GM19351 (cell line): ENCODE data around the gene ARPC1A.
A peak's percentile ranks its signal among the peaks of the same experiment; 100 is the strongest.
"Not testable (repeated sequence)": the region's sequence is repeated elsewhere in the genome, so short reads cannot be mapped to it uniquely, and the experiment has no call there.

ENCODE experiments used
- ATAC-seq: cut with Tn5 transposase; IDR thresholded peaks from one replicate; pipeline ENCODE4 v1.9.1; 2021; ENCODE audit warnings: mild to moderate bottlenecking, moderate library complexity; ENCODE audit not compliant: unreplicated experiment

The ARPC1A gene

DNA sequence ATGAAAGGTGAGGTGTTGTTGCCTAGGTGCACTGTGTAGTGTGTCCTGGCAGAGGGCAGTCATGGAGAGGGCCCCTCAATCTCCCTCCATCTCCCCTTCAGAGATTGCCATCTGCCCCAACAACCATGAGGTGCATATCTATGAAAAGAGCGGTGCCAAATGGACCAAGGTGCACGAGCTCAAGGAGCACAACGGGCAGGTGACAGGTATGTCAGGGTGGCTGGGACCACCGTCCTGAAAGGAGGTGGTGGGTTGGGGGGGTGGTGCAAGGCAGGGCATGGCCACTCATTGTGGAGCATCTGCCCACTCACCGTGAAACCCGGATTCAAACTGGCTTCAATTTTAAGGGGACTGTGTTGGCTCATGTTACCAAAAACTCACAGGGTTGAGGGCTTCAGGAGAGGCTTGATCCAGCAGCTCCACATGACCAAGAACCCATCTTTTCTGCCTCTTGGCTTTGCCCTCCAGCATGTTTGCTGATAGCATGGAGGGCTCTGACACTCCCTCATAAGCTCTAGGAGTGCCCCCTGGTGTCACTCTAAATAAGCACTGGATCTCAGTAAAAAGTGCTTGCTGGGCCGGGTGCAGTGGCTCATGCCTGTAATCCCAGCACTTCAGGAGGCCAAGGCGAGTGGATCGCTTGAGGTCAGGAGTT, 61.0 kb downstream of the ARPC1A start:
- ATAC-seq: no peak

DNA sequence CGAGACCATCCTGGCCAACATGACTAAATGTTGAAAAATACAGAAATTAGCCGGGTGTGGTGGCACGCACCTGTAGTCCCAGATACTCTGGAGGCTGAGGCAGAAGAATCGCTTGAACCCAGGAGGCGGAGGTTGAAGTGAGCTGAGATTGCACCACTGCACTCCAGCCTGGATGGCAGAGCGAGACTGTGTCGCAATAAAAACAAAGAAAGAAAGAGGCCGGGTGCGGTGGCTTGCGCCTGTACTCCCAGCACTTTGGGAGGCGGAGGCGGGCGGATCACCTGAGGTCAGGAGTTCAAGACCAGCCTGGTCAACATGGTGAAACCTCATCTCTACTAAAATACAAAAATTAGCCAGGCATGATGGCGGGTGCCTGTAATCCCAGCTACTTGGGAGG, 61.5 kb downstream of the ARPC1A start:
- ATAC-seq: not testable (repeated sequence)

DNA sequence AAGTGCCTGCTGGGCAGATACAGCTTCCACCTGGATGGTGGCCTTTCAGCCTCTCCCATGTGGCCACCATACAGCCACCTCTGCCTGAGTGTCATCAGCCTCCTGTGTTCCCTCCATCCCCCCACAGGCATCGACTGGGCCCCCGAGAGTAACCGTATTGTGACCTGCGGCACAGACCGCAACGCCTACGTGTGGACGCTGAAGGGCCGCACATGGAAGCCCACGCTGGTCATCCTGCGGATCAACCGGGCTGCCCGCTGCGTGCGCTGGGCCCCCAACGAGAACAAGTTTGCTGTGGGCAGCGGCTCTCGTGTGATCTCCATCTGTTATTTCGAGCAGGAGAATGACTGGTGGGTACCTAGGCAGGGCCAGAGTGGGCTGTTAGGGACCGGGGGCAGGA, 62.2 kb downstream of the ARPC1A start:
- no peak for ATAC-seq

DNA sequence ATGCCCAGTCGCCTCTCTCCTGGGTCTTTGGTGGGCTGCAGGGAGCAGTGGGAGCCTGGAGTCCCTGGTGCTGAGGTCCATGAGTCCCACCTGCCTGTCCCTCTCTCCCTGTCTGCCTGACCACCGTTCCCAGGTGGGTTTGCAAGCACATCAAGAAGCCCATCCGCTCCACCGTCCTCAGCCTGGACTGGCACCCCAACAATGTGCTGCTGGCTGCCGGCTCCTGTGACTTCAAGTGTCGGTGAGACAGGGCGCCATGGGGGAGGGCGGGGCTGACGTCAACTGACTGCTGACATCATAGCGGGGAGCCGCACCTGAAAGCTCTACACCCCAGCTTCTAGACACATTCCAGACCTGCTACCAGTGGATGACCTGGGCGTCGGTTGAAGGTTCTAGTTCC, 64.1 kb downstream of the ARPC1A start:
- ATAC-seq: no peak

DNA sequence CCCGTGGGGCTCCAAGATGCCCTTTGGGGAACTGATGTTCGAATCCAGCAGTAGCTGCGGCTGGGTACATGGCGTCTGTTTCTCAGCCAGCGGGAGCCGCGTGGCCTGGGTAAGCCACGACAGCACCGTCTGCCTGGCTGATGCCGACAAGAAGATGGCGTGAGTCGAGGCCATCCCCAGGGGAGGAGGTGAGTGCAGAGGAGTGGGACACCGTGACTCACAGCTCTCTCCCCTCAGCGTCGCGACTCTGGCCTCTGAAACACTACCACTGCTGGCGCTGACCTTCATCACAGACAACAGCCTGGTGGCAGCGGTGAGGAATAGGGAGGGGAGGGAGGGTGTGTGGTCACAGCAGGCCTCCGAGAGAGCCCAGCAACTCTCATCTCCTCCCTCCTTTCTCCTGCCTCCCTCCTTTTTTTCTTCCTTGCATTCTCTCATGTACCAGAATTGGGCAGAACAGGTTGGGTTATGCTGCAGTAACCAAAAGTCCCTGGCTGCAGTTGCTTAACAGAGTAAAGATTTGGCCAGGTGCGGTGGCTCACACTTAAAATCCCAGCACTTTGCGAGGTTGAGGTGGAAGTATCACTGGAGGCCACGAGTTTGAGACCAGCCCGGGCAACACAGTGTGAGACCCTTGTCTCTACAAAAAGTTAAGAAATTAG, 65.4 kb downstream of the ARPC1A start:
- no peak for ATAC-seq

DNA sequence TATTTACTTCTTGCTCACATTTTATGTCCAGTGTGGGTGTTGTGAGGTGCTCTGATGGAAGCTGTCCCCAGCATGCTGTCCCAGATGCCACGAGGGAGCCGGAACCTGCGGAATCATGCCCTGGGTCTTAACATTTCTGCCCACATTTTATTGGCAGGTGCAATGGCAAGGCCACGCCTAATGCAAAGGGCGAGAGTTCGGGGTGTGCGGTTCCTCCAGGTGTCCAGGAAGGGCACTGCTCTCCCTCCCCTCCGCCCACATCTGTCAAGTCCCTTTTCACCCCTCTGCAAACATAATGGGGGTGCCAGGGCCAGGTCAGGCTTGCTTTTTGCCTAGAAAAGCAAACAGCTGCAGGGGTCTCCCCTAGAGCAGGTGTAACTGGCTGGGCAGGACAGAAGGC, 66.3 kb downstream of the ARPC1A start:
- ATAC-seq: no peak

DNA sequence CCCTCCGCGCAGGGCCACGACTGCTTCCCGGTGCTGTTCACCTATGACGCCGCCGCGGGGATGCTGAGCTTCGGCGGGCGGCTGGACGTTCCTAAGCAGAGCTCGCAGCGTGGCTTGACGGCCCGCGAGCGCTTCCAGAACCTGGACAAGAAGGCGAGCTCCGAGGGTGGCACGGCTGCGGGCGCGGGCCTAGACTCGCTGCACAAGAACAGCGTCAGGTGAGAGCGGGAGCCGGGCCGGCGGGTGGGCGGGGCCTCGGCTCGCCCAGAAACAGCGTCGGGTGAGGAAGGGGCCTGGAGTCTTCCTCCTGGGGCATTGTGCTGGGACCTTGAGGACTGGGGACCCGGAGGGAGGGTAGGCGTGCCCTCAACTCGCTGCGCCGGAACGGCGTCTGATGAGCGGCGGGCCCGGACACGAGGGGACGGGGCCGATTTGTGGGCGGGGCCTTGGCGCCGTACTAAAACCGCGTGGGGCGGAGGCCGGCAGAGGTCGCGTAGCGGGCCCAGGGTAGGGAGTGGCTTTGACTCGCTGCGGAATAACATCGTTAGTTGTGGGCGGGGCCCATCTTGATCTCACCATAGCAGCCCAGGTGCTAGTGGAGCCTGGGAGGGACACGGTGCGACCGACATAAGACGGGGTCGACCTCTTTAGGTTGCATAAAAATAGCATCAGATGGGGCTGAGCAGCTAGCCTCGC, 67.1 kb downstream of the ARPC1A start:
- peak; percentile 82 for ATAC-seq

DNA sequence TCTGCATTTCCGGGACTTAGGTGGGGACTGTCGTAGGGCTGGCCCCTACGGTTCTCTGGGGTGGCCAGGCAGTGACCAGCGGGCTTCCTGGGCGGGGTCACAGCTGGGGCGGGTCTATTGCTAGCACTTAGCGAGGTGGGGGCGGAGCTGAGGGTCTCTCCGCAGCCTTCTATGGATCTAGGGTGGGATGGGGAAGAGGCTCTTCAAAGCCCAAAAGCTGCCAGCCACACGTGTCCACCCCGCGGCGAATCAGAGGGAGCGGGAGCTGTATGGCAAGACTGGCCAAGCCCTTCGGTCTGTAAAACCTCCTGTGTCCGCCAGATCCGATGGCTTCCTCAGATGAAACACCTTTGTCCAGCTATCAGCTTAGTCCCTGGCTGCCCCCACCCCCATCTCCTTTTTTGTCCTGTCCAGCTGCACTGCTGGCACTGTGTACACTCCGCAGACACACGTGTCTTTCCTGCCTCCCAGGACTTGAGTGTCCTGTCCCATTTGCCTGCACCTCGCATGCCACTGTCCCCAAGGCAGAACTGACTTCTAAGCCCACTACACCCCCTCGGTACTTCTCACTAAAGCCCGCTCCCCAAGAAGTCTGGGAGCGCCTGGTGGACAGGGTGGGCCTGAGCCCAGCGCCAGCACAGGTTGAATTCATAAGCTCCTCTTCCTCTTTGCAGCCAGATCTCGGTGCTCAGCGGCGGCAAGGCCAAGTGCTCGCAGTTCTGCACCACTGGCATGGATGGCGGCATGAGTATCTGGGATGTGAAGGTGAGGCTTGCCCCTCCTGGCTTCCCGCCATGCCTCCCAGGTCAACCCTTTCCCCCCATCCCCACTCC, 67.9 kb downstream of the ARPC1A start:
- no peak for ATAC-seq

DNA sequence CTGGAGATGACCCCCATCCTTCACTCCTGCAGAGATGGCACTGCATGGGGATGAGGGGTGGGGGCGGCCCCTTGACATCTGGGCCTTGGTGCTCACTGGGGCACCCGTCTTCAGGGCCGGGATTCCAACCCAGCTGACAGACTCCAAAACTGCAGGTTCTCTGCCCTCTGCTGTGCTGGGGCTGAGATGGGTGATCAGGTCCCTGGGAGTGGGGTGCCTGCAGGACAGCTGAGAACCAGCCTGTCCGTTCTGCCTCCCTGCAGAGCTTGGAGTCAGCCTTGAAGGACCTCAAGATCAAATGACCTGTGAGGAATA, 68.4 kb downstream of the ARPC1A start:
- no peak for ATAC-seq

DNA sequence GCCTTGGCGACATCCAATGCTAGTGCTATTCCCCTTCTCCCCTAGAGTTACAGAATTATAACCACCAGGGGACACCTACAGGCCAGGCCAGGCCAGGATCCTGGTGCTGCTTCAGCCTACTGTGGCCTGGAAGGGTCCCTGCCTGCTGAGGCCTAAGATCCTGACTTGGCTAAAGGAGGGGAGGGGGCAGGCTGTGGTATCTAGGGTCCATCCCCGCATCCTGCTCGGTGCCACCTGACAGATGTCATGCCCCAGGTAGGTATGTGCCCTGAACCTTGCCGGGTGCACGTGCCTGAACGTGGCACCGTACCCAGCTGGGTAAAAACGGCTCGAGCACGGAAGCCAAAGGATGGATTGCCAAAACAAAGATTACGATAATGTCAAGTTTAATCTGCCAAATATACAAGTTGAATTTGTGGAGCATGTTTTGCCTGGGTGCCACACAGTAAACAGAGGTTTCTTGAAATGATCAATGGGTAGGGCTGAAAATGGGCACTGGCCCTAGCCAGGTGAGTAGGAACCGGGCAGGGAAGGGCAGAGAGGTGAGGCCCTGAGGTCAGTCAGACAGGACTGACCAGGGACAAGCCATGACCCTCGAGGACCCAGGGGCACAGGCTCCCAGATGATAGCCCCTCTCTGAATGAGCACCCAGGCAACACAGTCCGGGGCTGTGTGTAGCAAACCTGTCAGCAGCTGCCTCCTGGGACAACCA, 70.1 kb downstream of the ARPC1A start:
- ATAC-seq: no peak

DNA sequence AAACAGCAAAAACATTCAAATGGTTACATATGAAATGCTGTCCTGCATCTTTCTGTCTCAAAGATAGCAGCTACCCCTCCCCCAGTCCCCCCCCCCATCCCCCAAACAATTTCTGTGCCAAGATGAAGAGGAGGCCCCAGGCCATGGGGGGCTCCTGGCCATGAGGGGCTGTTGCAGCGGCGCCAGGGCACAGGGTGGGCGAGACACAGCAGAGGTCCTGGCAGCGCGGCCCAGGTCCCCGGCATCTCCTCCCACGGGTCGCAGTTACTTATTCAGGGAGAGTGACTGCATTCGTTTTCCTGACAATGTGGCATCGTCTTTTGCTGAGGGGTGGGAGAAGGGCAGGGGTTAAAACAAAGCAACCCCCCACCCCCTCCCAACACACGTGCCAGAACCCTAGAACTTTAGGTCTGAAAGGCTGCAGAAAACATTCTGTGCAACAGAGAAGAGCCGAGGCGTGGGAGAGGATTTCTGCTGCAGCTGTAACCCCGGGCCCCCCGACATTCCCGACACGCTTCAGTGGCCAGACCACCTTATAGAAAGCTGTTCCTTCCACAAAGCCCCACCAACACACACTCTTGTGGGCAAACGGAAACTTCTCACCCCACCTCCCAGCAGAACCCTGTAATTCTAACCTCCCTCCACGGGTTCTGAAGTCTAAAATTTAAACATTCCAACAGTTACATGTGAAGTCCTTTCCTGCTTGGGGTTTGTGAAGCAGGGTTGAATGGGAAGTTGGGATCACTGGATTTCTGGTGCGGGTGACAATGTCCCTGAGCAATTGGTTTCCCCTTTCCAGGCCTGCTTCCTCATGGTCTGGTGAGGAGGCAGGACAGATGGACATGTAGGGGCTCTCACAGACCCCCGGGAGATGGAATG, 71.0 kb downstream of the ARPC1A start:
- no peak for ATAC-seq

DNA sequence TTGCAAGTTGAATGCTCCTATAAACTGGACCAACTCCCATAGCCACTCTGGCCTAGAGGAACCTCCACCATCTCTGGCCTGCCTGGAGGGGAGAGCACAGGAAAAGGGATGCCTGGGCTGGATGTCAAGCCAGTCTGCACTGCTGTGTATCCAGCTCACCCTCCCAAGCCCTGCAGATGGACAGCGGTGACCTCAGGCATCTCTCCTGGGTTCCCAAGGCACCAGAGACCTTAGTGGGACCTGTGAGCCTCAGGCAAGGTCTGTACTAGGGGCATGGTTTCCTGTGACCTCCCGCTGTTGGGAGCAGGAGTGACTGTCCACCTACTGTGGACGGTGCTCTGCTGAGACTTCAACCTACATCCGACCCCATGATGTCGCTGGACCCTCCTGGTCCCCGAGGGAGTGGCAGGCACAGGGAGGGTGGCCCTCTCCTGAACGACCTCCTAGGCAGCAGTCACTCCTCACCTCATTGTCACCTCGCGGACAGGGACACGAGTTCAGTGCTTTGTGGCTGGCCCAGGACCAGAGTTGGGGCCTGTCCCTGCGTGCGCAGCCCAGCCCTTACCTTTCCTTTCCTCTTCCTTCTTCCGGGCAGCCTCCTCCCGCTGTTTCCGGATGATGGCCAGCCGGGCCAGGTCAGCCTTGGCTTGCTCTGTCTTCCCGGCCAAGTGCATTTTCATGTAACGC, 71.7 kb downstream of the ARPC1A start:
- ATAC-seq: no peak

DNA sequence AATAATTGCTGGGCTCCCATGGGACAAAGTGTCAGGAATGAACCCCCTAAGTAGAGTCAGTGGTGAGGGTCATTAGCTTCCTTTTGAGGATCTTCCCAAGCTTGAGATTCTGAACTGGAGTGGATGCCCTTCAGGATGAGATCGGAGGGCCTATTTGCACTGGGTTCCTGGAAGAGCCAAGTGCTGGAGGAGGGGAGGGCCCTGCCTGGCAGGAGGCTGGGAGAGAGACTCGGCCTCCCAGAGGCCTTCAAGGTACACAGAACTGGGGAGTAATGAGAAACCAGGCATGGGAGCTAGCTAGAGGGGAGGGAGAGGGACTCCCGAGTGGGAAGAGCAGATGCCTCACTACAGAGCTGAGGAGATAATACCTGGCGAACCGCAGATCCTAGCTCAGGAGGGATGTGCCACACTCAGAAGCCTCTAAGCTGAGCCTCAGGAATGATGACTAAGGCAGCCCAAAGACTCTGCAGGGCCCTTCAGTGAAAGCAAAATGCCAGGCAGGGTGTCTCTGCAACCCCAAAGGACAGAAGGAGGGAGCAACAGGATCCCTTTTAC, 73.3 kb downstream of the ARPC1A start:
- no peak for ATAC-seq

DNA sequence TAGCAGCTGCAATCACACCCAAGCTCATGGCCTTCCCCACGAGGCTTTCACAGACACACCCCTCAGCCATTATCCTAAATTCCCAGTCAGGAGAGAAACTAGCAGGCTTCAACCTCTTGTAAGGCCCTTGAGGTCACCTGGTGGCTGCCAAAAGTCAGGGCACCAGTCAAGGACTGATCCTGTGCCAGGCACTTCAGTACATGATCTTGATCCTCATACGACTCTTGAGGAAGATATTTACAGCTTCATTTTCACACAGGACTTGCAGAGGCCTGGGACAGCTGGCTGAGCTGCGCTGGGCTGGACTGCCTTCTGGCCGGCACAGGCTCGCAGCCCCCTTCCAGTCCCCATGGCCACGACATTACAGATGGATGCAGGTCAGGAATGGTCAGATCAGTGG, 73.9 kb downstream of the ARPC1A start:
- ATAC-seq: no peak

DNA sequence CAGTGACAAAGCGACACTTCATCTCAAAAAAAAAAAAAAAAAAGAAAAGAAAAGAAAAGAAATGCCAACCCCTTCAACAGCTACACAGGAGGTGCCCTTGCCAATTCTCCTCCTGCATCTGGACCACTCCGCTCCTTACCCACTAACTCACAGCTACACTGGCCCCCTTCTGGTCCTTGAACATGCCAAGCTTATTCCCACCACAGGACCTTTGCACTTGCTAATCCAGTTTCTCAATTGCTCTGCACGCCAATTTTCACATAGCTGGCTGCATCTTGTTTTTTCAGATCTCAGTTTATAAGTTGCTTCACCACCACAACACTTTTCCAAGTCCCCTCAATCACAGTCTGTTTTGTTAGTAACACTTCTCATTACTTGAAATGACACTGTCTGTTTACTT, 77.2 kb downstream of the ARPC1A start:
- ATAC-seq: no peak

DNA sequence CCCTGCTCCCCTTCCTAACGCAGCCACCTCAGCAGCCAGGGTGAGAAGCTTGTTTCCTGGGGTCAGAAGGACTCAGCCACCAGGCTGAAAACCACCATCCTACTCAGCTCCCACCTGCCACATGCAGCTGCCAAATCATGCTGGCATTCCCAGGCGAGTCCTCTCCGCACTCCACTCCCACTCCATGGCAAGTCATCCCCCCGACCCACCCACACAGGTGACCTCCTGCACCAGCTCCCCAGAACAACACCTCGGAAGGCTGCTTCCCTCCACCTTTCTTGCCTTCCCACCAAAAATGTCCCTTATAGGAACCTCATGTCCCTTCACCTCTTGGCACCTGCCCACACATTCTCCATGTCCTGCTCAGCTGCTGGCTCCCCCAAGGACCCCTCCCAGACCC, 78.1 kb downstream of the ARPC1A start:
- ATAC-seq: no peak

DNA sequence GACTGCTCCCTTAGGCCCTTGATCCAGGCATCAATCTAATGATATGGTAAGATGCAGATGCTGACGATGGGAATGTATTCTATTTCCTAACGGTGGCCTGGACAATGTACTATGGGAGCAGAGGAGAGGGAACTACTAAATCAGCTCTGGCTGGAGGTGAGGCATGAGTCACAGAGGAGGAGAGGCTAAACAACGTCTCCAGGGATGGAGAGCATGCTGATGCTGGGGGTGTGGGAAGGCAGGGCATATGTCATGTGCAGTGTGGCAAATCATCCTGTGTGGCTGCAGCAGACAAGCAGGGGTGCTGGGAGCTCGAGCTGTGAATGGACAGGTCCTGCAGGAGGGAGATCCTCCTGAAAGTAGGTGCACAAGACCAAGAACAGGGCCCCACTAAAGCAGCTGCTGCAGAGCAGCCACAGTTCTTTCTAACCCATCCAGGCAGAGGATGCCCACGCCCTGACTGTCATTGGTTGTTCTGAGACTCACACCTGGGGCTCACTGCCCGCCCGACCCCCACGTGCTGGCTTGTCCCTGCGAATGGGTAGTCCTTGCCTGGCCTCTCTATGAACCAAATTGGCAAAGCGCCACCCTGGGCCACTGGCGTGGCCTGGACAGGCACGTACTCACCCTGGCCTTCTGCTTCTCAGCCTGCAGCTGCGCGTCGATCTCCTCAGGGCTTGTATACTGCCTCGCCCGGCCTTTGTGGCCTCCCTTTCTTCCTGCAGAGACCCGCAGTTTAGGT, 78.7 kb downstream of the ARPC1A start:
- ATAC-seq: no peak

DNA sequence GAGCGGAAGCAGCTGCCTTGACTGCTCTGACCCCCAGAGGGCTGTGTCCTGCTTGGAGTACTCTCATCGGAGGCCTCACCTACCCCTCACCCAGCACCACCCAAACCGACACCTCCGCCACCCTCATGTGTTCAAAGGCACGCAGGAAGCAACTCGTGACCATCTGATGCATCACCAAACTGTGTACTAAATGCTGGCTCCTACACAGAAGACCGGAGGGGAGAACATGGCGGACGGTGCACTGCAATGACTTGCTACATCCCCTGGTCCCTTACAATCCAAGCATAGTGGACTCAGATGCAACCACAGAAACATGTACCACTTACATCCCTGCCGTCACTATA, 79.3 kb downstream of the ARPC1A start:
- ATAC-seq: no peak

DNA sequence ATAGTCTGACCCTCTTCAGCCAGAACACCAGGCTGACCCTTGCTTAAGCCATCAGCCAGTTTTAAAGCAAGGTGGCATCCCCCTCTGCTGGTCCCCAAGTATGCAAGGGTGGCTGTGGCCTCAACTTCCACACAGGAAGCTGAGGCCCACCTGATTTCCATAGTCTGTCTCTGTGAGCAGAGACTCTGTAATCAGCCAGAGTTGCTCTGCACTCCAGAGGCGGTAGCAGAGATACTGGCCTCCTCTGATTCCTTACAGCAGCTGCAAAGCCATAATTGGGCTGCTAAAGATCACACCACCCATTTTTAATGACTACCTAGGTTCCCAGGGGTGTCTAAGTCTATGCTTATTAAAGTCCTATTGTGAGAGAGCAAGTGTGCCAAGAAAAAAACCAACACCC, 80.9 kb downstream of the ARPC1A start:
- no peak for ATAC-seq
